ENCODE data around the gene PYROXD2. TPM values are rescaled to one million over a fixed set of nuclear protein-coding genes. Genes with fewer than 3 reads are reported as not detected.

The PYROXD2 gene
- total and polyA plus RNA-seq, 2 of the 8 experiments (the other 6 are each of a cell fraction or from before 2014, with no cell fraction given), result 3.2 to 5.4 TPM

GRCh38 chr10:98414932-98415730 is at the start of gene PYROXD2 (continued):
- TF ChIP-seq ATF2 (IDR thresholded peaks at IDR 0.05; ENCODE audit: low read length) (no peak), YY1 (IDR thresholded peaks at IDR 0.05; ENCODE audit: low read depth, low read length) (peak; percentile 65), CTBP2 (IDR thresholded peaks at IDR 0.05; ENCODE audit: borderline replicate concordance, insufficient read depth, insufficient read length, low read length) (no peak), TBP (IDR thresholded peaks at IDR 0.05; ENCODE audit: low read depth, low read length) (peak; percentile 54; the same call in 1 of the 2 replicates), BACH1 (IDR thresholded peaks at IDR 0.05; ENCODE audit: low read length) (no peak), POLR2AphosphoS5 (IDR thresholded peaks at IDR 0.05; ENCODE audit: low read depth, low read length) (peak; percentile 79), TEAD4 (IDR thresholded peaks at IDR 0.05; ENCODE audit: low read depth, low read length) (peak; percentile 73; the same call in 1 of the 2 replicates), HDAC2 (IDR thresholded peaks at IDR 0.05; ENCODE audit: borderline replicate concordance in 1 of 2, low read depth in 2 of 2, low read length in 2 of 2) (no peak), CHD1 (IDR thresholded peaks at IDR 0.05; ENCODE audit: low read depth, low read length) (no peak), EP300 (IDR thresholded peaks at IDR 0.05; ENCODE audit: borderline replicate concordance in 1 of 2, low read depth in 2 of 2, low read length in 2 of 2) (no peak), ZNF274 (IDR thresholded peaks at IDR 0.05; ENCODE audit: borderline replicate concordance, extremely low read depth, low read length) (no peak), EGR1 (IDR thresholded peaks at IDR 0.05; ENCODE audit: borderline replicate concordance, low read depth, low read length) (no peak), KDM5A (IDR thresholded peaks at IDR 0.05; ENCODE audit: low read length) (no peak), SP2 (IDR thresholded peaks at IDR 0.05; ENCODE audit: low read length) (no peak), CREB1 (IDR thresholded peaks at IDR 0.05) (no peak)
- TF ChIP-seq, protein P1, sequence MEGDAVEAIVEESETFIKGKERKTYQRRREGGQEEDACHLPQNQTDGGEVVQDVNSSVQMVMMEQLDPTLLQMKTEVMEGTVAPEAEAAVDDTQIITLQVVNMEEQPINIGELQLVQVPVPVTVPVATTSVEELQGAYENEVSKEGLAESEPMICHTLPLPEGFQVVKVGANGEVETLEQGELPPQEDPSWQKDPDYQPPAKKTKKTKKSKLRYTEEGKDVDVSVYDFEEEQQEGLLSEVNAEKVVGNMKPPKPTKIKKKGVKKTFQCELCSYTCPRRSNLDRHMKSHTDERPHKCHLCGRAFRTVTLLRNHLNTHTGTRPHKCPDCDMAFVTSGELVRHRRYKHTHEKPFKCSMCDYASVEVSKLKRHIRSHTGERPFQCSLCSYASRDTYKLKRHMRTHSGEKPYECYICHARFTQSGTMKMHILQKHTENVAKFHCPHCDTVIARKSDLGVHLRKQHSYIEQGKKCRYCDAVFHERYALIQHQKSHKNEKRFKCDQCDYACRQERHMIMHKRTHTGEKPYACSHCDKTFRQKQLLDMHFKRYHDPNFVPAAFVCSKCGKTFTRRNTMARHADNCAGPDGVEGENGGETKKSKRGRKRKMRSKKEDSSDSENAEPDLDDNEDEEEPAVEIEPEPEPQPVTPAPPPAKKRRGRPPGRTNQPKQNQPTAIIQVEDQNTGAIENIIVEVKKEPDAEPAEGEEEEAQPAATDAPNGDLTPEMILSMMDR (IDR thresholded peaks at IDR 0.05; ENCODE audit: control extremely low read depth in 1 of 3, insufficient read depth in 1 of 3, low read depth in 1 of 3, low read length in 3 of 3), result no peak
- TF ChIP-seq, protein P2, sequence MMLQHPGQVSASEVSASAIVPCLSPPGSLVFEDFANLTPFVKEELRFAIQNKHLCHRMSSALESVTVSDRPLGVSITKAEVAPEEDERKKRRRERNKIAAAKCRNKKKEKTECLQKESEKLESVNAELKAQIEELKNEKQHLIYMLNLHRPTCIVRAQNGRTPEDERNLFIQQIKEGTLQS (IDR thresholded peaks at IDR 0.05; ENCODE audit: insufficient read depth, low read depth, low read length), result no peak

All from H1 (cell line).